Glutamatergic neuron (in vitro differentiated cells): ENCODE results near the gene LAMA5. TPM values are rescaled to one million over a fixed set of nuclear protein-coding genes. Genes with fewer than 3 reads are reported as not detected.

Source experiments
- DNase-seq: peaks from one replicate; pipeline ENCODE4 v3.0.0; 2022
- H3K27ac Mint-ChIP-seq: one replicate; pipeline ENCODE4 v1.8.0; 2020; ENCODE audit warnings: mild to moderate bottlenecking, mixed read lengths, inconsistent platforms; ENCODE audit not compliant: unreplicated experiment
- H3K27me3 Mint-ChIP-seq: one replicate; pipeline ENCODE4 v1.8.0; 2020; ENCODE audit warnings: mild to moderate bottlenecking, moderate library complexity, mixed read lengths, inconsistent platforms; ENCODE audit not compliant: unreplicated experiment
- H3K36me3 Mint-ChIP-seq: one replicate; pipeline ENCODE4 v1.8.0; 2020; ENCODE audit warnings: mild to moderate bottlenecking, mixed read lengths, inconsistent platforms; ENCODE audit not compliant: unreplicated experiment
- H3K4me1 Mint-ChIP-seq: one replicate; pipeline ENCODE4 v1.8.0; 2020; ENCODE audit warnings: mild to moderate bottlenecking, low read depth, mixed read lengths, inconsistent platforms; ENCODE audit not compliant: unreplicated experiment
- H3K4me3 Mint-ChIP-seq: one replicate; pipeline ENCODE4 v1.8.0; 2020; ENCODE audit warnings: mild to moderate bottlenecking, mixed read lengths, inconsistent platforms; ENCODE audit not compliant: unreplicated experiment
- H3K9me3 Mint-ChIP-seq: one replicate; pipeline ENCODE4 v1.8.0; 2020; ENCODE audit warnings: mild to moderate bottlenecking, moderate library complexity, mixed read lengths, inconsistent platforms; ENCODE audit not compliant: unreplicated experiment
- total RNA-seq: library from RNA; stranded (reverse); fragmentation: NEBNext Ultra II Directional; extraction: Animal tissue kit (Norgen Biotek cat#: 25700); gene quantifications from one replicate; pipeline ENCODE4 v1.2.1, GENCODE V29; 2021; ENCODE audit not compliant: unreplicated experiment
- TF ChIP-seq, protein P1 (sequence below): fragments of 200-600 bp; sonication (generic); IDR thresholded peaks from one replicate; pipeline ENCODE4 v1.5.0; 2021; ENCODE audit not compliant: partially characterized antibody, unreplicated experiment

The LAMA5 gene
- total RNA-seq, 1 donor from 2014 or later: 724 TPM

DNA sequence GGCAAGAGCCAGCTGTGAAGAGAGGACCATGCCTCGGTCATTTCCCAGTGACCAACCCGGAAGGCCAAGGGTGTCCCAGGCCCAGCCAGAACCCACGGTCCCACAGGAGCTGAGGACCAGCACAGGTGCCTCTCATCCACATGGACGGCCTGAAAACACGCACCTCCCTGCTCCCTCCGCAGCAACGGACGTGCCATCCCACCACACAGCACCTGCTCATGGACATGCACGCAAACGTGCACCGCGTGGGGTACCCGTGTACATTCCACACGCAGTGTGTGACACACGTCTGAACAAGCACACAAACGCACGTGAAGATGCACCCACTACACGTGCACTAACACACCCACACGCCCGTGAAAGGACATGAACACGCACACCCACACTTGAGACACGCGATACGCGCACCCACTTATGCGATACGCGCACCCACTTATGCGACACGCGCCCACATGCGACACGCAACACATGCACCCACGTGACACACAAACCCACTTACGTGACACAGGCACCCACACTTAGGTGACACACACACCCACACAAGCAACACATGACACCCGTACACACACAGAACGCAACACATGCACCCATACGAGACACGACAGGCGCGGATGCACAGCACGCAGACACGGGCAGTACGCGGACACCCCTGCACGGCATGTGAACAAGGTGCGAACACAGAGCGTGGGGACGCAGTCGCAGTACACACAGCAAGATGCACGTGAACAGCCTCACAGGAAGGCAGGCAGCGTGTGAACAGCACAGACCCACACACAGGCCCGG lies 30.1 kb downstream of the LAMA5 start:
- TF ChIP-seq, protein P1, sequence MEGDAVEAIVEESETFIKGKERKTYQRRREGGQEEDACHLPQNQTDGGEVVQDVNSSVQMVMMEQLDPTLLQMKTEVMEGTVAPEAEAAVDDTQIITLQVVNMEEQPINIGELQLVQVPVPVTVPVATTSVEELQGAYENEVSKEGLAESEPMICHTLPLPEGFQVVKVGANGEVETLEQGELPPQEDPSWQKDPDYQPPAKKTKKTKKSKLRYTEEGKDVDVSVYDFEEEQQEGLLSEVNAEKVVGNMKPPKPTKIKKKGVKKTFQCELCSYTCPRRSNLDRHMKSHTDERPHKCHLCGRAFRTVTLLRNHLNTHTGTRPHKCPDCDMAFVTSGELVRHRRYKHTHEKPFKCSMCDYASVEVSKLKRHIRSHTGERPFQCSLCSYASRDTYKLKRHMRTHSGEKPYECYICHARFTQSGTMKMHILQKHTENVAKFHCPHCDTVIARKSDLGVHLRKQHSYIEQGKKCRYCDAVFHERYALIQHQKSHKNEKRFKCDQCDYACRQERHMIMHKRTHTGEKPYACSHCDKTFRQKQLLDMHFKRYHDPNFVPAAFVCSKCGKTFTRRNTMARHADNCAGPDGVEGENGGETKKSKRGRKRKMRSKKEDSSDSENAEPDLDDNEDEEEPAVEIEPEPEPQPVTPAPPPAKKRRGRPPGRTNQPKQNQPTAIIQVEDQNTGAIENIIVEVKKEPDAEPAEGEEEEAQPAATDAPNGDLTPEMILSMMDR: no peak
- no peaks in the 10 kb centered on the region for H3K4me1 Mint-ChIP-seq
- peaks cover 7% of the 10 kb centered on the region for H3K9me3 Mint-ChIP-seq
- peaks cover 8% of the 10 kb centered on the region for H3K36me3 Mint-ChIP-seq
- no peak overlapping the region for H3K4me3 Mint-ChIP-seq
- no peak for DNase-seq
- peaks cover 5% of the 10 kb centered on the region for H3K27me3 Mint-ChIP-seq
- peak overlapping the region; percentile 59 for H3K27ac Mint-ChIP-seq

GRCh38 chr20:62336329-62336728 lies 30.8 kb downstream of the LAMA5 start:
- TF ChIP-seq, protein P1: no peak
- Mint-ChIP-seq H3K27me3 (peaks cover 7% of the 10 kb centered on the region), H3K27ac (no peak overlapping the region), H3K36me3 (peaks cover 8% of the 10 kb centered on the region), H3K9me3 (peaks cover 7% of the 10 kb centered on the region), H3K4me3 (no peak overlapping the region), H3K4me1 (no peaks in the 10 kb centered on the region)
- no peak for DNase-seq

- H3K36me3 Mint-ChIP-seq: peaks cover 8% of the 10 kb centered on the region
- no peak overlapping the region for H3K27ac Mint-ChIP-seq
- H3K9me3 Mint-ChIP-seq: peaks cover 7% of the 10 kb centered on the region
- no peak for DNase-seq
- TF ChIP-seq, protein P1: no peak
- no peaks in the 10 kb centered on the region for H3K4me1 Mint-ChIP-seq
- peaks cover 7% of the 10 kb centered on the region for H3K27me3 Mint-ChIP-seq
- H3K4me3 Mint-ChIP-seq: no peak overlapping the region
These were observed 31.6 kb downstream of the LAMA5 start for GRCh38 chr20:62335532-62335931.

GRCh38 chr20:62334881-62335280 lies 32.2 kb downstream of the LAMA5 start:
- TF ChIP-seq, protein P1: no peak
- DNase-seq: no peak
- Mint-ChIP-seq H3K27me3 (peaks cover 5% of the 10 kb centered on the region), H3K36me3 (peaks cover 5% of the 10 kb centered on the region), H3K9me3 (peaks cover 7% of the 10 kb centered on the region), H3K4me3 (no peak overlapping the region), H3K4me1 (no peaks in the 10 kb centered on the region), H3K27ac (no peak overlapping the region)

DNA sequence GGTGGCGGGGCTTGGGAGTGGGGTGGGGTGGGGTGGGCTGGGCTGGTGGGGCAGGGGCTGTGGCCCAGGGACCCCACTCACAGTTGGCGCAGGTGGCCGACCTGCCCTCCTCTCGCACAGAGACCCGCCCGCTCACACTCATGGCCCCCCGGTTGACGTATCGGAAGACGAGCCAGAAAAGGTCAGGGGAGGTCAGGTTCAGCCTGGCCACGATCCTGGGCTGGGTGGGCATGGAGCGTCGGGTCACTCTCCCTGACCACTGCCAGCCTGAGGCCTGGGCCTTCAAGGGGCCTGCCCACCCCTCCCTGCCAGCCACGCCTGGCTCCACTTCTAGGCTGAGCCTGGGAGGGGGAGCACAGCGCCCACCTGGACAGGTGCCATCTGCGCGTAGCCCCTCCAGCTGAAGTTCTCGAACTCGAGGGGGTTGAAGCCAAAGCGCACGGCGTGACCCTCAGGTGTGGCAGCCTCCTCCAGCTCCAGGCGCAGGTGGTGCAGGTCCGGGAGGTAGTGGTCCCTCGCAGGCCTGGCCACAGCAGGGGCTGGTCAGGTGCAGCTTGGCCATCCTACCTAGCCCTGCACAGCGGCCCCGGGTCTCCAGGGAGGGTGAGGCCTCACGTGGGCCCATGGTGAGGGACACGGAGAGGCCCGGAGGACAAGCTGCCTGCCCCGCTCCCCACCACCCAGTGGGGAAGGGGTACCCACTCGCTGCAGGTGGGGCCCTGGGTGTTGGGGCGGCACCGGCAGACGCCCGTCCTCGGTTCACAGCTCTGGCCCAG lies 33.1 kb downstream of the LAMA5 start:
- TF ChIP-seq, protein P1: no peak
- Mint-ChIP-seq H3K9me3 (peaks cover 7% of the 10 kb centered on the region), H3K4me3 (no peak overlapping the region), H3K27me3 (peaks cover 4% of the 10 kb centered on the region), H3K27ac (no peak overlapping the region), H3K4me1 (no peaks in the 10 kb centered on the region), H3K36me3 (no peaks in the 10 kb centered on the region)
- DNase-seq: no peak
